HAP-1 (cell line): Measurements from ENCODE around the gene MACC1.
"Not testable (repeated sequence)": the region's sequence is repeated elsewhere in the genome, so short reads cannot be mapped to it uniquely, and the experiment has no call there.

Experiments
- DNase-seq, 2 experiments: peaks; one replicate each; pipeline ENCODE4 v3.0.0-alpha.2; 2016 to 2020; ENCODE audit warnings: low spot score in 2 of 2
- H3K27me3 ChIP-seq: fragments of 250-450 bp; sonication (Bioruptor Pico); 2 replicates; pipeline ENCODE4 v1.5.1; 2020; ENCODE audit warnings: low read depth, mild to moderate bottlenecking, moderate library complexity
- H3K36me3 ChIP-seq: fragments of 250-450 bp; sonication (Bioruptor Pico); replicated peaks from 2 replicates; pipeline ENCODE4 v1.5.1; 2020; ENCODE audit warnings: mild to moderate bottlenecking
- H3K4me1 ChIP-seq: fragments of 250-450 bp; sonication (Bioruptor Pico); 2 replicates; pipeline ENCODE4 v1.5.1; 2020; ENCODE audit warnings: mild to moderate bottlenecking
- H3K4me3 ChIP-seq: fragments of 250-450 bp; sonication (Bioruptor Pico); 2 replicates; pipeline ENCODE4 v1.5.1; 2020; ENCODE audit warnings: mild to moderate bottlenecking, moderate library complexity
- H3K9me3 ChIP-seq: fragments of 250-450 bp; sonication (Bioruptor Pico); 2 replicates; pipeline ENCODE4 v1.5.1; 2020; ENCODE audit warnings: mild to moderate bottlenecking, moderate library complexity
- in situ Hi-C: fragments of 300-500 bp; cut with MboI; formaldehyde crosslinking; loops from 3 replicates; pipeline ENCODE4 v1.14.3; 2020; ENCODE audit warnings: low sequenced_read_pairs, inconsistent platforms, mixed read lengths

The MACC1 gene

DNA sequence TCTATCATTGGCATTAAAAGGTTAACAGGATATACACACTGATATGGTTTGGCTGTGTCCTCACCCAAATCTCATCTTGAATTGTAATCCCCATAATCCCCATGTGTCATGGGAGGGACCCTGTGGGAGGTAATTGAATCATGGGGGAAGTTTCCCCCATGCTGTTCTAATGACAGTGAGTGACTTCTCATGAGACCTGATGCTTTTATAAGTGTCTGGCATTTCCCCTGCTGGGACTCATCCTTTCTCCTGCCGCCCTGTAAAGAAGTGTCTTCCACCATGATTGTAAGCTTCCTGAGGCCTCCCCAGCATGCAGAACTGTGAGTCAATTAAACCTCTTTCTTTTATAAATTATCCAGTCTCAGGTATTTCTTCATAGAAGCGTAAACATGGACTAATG lies 9.4 kb downstream of the MACC1 start:
- not testable (repeated sequence) for H3K4me3 ChIP-seq

DNA sequence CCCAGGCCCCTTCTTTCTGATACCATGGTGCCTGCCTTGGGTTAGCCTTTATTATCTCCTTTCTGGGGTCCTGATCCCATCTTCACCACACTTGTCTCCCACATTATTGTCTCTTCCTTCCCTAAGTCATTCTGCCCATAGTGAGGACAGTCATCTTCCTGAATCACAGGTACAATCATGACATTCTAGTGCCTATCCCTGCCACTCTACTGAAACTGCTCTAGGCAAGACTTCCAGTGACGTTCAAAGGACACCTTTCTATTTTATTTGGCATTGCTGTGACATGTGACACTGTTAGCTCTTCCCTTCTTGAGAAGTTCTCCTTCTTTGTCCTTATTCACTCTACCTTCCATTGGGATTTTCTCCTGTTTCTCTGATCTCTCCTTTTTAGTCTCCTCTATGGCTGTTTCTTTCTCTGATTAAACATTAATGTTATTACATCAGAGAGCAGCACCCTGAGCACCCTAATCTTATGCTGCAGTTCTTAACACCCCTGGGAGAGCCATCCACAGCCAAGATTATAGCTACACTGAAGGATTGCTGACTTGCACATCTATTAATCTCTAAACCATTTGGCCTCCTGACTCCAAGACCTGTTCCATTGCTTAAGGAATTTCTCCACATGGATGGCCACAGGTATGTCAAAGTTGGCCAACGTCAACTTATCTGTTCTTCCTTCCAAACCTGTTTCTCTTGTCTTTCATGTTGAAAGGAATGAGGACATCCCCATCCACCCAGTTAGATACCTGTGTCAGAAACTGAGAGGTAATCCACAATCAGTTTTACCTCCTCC lies 10.9 kb downstream of the MACC1 start:
- in situ Hi-C loops = no loop called here
- Histone ChIP-seq H3K27me3 (no peaks in the 10 kb centered on the region; the same call in 1 of the 2 replicates), H3K4me3 (no peak overlapping the region), H3K9me3 (no peaks in the 10 kb centered on the region; the same call in 1 of the 2 replicates), H3K4me1 (no peaks in the 10 kb centered on the region), H3K36me3 (no peaks in the 10 kb centered on the region)
- no peak for DNase-seq

More for the DNA sequence above, 9.4 kb downstream of the MACC1 start:
- H3K36me3 ChIP-seq, H3K9me3 ChIP-seq, in situ Hi-C loops, DNase-seq, H3K4me1 ChIP-seq, H3K27me3 ChIP-seq: not testable (repeated sequence)

DNA sequence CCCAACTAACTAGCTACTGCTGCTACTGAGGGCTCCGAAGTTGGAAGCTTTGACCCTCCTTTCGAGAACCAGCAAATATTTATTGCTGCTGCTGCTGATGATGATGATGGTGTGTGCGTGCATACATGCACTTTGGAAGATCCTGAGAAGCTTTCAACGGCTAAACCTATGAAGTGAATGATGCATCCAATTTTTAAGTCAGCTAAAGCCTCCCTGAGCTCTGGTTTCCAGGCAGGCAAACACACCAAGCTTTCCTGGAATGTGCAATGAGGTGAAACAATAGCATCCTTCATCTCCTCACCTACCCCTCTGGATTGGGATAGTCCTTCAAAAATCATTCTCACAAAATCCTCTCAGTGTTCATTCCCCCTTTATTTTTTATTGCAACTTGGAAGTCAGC lies 13.9 kb downstream of the MACC1 start:
- H3K4me3 ChIP-seq = no peak overlapping the region
- no peaks in the 10 kb centered on the region for H3K36me3 ChIP-seq
- DNase-seq = no peak
- in situ Hi-C loops = no loop called here
- H3K4me1 ChIP-seq = no peaks in the 10 kb centered on the region
- no peaks in the 10 kb centered on the region; the same call in 1 of the 2 replicates for H3K27me3 ChIP-seq
- no peaks in the 10 kb centered on the region; the same call in 1 of the 2 replicates for H3K9me3 ChIP-seq

DNA sequence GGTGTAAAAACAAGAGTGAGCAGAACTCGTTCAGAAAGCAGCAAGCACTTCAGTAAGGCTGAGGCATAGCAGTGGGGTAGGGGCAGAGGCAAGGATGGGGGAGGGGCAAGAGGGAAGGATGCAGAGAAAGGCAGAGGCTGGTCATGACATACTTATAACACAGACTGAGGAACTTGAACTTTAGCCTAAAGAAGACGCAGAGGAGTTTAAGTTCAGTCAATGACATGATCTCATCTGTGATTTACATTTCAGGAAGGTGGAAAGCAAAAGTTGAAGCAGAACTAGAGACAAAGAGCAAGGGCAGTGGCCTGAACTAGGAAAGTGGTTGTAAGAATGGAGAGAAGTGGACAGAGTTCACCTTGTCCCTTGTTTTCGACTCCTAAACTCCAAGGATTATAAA lies 15.8 kb downstream of the MACC1 start:
- in situ Hi-C loops = no loop called here
- Histone ChIP-seq H3K4me1 (no peaks in the 10 kb centered on the region), H3K36me3 (no peaks in the 10 kb centered on the region), H3K27me3 (no peaks in the 10 kb centered on the region; the same call in 1 of the 2 replicates), H3K9me3 (no peaks in the 10 kb centered on the region), H3K4me3 (no peak overlapping the region)
- peak in 1 of 2 experiments; percentile 14 for DNase-seq

DNA sequence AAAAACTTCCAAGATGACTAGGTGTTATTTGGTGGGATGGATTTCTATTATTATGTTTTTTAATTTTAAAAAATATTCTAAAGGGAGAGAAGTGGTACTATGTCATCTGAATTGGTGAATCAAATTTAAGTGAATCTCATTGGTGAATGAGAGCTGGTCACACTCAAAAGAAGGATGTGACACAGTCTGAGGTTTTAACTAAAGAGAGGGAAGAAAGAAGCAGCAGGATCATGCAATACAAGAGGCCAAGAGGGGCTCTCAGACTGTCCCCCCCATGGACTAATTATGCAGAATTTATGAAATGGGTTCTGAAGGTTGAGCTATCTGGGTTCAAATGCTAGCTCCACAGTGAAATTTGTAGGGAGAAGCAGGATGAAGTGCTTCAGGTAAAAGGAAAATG lies 16.2 kb downstream of the MACC1 start:
- H3K9me3 ChIP-seq = no peaks in the 10 kb centered on the region
- H3K27me3 ChIP-seq = no peaks in the 10 kb centered on the region; the same call in 1 of the 2 replicates
- H3K36me3 ChIP-seq = no peaks in the 10 kb centered on the region
- no peak overlapping the region for H3K4me3 ChIP-seq
- DNase-seq = no peak
- in situ Hi-C loops = no loop called here
- no peaks in the 10 kb centered on the region for H3K4me1 ChIP-seq

DNA sequence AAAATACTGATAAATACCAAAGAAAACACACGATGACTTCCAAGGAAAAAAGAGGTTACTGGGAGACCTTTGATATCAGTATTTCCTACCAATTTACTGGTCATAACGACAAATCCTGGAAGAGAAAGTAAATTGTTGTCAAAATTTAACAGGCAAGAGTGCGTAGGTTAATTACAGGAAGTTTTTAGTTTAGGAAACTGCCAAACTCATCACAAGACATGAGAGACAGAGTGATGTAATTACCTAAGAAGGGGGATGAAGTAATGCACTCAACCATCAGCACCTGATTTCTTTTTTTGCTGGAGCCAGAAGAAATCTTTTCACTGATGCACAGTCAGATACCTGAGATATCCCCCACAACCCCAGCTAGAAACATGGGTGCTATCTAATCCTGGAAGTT lies 16.8 kb downstream of the MACC1 start:
- in situ Hi-C loops = no loop called here
- Histone ChIP-seq H3K27me3 (no peaks in the 10 kb centered on the region; the same call in 1 of the 2 replicates), H3K36me3 (no peaks in the 10 kb centered on the region), H3K4me1 (no peaks in the 10 kb centered on the region), H3K4me3 (no peak overlapping the region), H3K9me3 (no peaks in the 10 kb centered on the region)
- DNase-seq = no peak

DNA sequence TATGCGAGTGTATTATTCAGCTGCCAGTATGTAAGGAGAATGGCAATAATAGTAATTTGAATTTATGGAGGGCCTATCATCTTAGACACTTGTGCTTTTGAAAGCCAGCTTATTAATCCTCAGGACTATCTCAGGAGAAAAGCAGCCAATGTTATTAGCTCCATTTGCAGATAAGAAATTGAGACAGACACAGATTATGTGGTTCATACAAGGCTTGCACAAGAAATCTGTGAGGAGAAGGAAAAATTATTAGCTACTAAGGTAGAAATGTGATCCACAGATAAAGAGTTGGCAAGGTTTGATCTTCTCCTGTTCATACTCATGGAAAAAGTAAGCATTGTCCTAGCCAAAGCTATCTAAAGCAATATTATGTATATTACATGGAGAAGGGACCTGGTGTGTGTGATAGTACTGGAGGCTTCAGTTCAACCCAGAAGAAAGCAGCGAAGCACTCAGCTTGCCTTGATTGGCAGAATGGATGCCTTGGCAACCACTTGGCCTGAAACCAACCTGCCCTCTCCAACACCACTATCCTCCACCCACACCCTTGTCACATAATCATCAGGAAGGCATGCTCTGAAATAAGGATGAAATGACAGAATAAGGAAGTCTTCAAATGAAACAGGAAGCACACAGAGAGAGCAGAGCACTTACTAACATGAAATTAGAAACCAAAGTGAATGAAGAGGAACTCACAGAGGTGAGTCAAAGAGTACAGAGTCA lies 18.0 kb downstream of the MACC1 start:
- Histone ChIP-seq H3K4me3 (no peak overlapping the region), H3K27me3 (no peaks in the 10 kb centered on the region; the same call in 1 of the 2 replicates), H3K9me3 (no peaks in the 10 kb centered on the region), H3K36me3 (no peaks in the 10 kb centered on the region), H3K4me1 (no peaks in the 10 kb centered on the region)
- DNase-seq = no peak
- in situ Hi-C loops = no loop called here

DNA sequence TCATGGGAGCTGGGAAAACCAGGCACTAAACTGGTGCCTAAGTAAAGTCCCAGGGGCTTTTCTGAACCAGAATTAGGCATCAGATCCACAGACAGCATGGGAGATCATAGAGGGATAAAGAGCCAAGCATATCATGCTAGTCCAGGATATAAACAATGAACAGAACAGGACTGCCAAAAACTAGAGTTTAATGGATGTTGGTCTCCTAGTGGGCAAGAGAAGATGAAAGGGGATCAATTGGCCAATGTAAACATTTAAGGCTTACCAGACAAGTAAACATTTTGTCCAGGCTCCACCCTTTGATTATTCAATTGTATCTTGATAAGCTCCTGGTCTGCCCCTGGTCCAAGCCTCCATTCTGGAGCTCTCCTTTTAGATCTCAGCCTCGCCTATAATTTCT lies 18.9 kb downstream of the MACC1 start:
- Histone ChIP-seq H3K4me3 (no peak overlapping the region), H3K27me3 (no peaks in the 10 kb centered on the region; the same call in 1 of the 2 replicates), H3K36me3 (no peaks in the 10 kb centered on the region), H3K4me1 (no peaks in the 10 kb centered on the region), H3K9me3 (no peaks in the 10 kb centered on the region)
- in situ Hi-C loops = no loop called here
- no peak for DNase-seq

DNA sequence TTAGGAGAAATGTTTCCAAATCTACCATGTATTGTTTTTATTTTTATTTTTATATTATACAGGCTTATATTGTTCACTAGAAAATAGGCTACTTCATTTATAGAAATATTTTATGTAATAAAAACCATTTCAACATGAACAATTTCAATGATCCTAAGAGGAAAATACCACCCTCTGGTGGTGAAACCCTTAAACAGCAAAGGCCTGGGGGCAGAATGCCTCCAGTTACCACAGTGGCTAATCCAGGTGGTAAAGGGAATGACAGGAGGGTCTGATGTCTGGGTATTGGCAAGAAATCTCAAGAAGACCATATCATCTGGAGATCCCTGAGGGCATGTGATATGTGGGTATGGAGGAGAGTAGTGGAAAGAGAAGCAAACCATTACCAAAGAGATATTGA lies 19.3 kb downstream of the MACC1 start:
- H3K4me1 ChIP-seq = no peaks in the 10 kb centered on the region
- DNase-seq = no peak

DNA sequence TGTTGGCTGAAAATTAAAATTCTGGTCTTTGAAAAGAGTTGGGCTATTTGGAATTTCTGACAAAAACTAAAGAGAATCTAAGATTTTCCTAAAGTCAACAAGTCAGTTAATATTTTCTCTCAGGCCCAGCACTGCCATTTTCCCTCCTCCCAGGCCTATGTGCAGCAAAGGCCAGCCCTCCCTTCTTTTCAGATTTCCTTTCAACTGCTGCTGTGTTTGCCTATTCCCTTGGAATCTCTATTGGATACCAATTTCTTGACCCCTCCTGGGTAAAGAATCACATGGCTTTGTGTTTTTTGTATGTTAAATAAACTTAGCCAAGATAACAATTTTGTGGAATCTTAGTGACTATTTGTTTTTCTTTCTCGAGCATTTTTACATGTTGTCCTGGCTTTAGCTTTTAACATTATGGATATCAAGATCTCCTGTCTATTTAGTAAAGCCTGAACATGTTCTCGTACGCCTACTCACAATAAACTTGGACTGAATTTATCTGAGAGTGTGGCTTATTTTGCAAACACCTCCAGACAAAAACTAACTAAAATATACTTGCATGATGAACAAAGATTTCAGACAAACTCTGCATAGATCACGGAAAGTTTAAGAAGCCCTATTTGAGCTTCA lies 19.9 kb downstream of the MACC1 start:
- Histone ChIP-seq H3K4me1 (no peaks in the 10 kb centered on the region), H3K27me3 (no peaks in the 10 kb centered on the region; the same call in 1 of the 2 replicates), H3K36me3 (no peaks in the 10 kb centered on the region), H3K4me3 (no peak overlapping the region), H3K9me3 (no peaks in the 10 kb centered on the region)
- in situ Hi-C loops = no loop called here
- no peak for DNase-seq

More for the DNA sequence above, 19.3 kb downstream of the MACC1 start:
- in situ Hi-C loops = no loop called here
- H3K9me3 ChIP-seq = no peaks in the 10 kb centered on the region
- no peak overlapping the region for H3K4me3 ChIP-seq
- H3K36me3 ChIP-seq = no peaks in the 10 kb centered on the region
- H3K27me3 ChIP-seq = no peaks in the 10 kb centered on the region; the same call in 1 of the 2 replicates

DNA sequence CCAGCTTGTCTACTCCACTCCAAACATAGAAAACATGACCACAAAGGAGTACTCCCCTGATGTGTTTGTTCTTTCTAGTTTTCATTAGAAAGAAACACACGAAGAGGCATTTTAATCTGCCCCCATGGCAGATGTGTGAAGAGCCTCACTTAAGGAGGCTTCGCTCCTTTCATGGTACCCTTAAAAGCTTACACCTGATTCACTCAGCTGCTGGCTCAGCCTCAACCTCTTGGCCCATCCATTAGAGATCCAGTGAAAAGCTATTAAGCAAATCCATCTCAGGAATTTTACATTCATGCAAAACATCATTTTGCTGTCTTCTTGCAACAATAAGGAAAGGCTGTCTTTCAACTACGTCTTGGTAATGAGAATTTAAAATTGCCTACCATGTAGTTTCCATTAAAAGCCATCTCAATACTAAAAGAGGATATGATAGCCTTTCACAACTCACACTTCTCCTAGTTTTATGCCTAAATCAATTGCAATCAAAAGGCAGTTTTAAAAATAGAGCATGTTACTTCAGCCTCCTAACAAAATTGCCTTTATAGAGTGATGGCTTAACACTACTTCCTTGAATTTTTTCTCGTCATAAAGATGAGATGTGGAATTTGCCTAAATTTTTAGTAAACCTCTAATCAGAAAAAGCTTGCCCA lies 22.7 kb downstream of the MACC1 start:
- H3K36me3 ChIP-seq = no peaks in the 10 kb centered on the region
- no peaks in the 10 kb centered on the region for H3K27me3 ChIP-seq
- H3K4me1 ChIP-seq = peaks cover 5% of the 10 kb centered on the region; the same call in 1 of the 2 replicates
- no peak overlapping the region for H3K4me3 ChIP-seq
- in situ Hi-C loops = no loop called here
- no peak for DNase-seq
- no peaks in the 10 kb centered on the region for H3K9me3 ChIP-seq

DNA sequence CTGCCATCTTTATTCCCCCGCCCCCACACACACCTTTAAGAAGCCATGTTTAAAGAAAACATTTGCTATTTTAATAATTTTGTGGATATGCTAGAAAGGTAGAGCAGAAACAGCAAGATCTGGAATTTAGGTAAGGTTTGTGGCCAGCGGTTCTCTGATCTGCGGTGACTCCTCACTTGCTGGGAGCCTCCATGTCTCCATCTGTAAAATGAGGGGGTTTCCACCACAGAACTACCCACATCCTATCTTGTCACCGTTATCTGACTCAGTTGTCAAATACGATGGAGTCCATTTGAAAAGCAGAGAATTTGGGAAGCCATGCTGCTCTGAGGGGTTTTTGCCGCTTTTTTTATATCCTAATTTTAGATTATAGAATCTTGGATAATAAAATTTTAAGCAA lies 23.3 kb downstream of the MACC1 start:
- Histone ChIP-seq H3K36me3 (no peaks in the 10 kb centered on the region), H3K4me3 (no peak overlapping the region), H3K9me3 (no peaks in the 10 kb centered on the region), H3K4me1 (peaks cover 5% of the 10 kb centered on the region; the same call in 1 of the 2 replicates), H3K27me3 (no peaks in the 10 kb centered on the region)
- in situ Hi-C loops = no loop called here
- DNase-seq = no peak

DNA sequence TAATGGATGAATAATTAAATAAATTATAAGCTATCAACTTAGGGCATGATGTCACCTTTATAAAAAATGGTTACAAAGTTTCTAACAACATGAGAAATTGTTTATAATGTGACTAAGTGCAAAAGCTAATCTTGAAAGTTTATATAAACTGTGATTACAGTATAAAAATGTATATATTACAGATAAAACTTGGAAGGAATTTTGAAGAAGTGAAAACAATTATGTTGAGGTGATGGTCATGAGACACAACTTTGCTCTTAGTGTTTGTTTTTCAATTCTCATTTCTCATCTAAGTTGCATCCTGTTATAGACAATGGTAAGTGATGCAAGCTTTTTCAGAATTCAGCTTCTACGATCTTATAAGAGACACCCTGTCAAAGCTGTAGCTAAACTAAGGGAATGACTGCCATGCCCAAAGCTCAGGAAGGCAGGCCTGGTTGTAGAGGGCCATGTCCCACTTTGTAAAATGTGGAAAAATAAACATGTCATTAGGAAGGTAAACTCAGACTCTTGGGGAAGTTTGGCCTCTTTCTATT lies 23.9 kb downstream of the MACC1 start:
- H3K4me3 ChIP-seq = no peak overlapping the region
- peaks cover 5% of the 10 kb centered on the region; the same call in 1 of the 2 replicates for H3K4me1 ChIP-seq
- in situ Hi-C loops = no loop called here
- H3K27me3 ChIP-seq = no peaks in the 10 kb centered on the region
- no peaks in the 10 kb centered on the region for H3K36me3 ChIP-seq
- no peaks in the 10 kb centered on the region for H3K9me3 ChIP-seq
- DNase-seq = no peak
